ENCODE measurements around the gene TIMM17A. TPM values are rescaled to one million over a fixed set of nuclear protein-coding genes. Genes with fewer than 3 reads are reported as not detected.

TIMM17A gene
- total RNA-seq, result 10 to 100 TPM; 43.0 to 68.7 TPM

DNA sequence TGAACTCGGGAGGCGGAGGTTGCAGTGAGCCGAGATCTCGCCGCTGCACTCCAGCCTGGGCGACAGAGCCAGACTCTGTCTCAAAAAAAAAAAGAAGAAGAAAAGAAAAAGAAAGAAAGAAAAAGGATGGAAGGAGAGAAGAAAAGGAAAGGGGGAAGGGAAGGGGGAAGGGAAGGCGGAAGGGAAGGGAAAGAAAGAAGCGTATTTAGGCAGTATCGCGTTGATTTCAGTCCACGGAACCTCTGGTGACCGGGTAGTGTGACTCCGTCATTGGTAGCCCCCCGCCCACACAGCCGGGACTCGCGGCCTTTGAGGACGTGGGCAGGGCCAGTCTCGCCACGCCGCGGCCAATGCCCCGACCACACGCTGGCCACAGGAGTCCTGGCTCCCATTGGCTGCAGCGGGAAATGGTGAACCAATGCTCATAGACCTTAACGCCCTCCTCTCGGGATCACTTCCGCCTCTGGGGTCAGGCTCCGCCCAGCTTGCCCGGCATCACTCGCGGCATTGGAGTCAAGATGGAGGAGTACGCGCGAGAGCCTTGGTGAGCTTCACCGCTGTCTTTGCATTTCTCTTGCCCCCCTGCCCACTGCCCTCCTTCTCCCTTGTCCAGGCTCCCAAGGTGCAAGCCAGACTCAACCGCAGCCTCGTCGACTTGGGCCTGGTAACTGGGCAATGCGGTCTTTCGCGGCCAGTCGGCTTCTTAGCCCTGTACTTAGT is at the start of gene TIMM17A:
Gene TIMM17A, plus strand, starts transcription at position 495 of the 720 bp plus-strand sequence. Its CDS starts 24 bp downstream, at position 519.
- Mint-ChIP-seq H3K9me3 (ENCODE audit: low read depth) (no peaks in the 10 kb centered on the region), H3K27ac (peak within 1 kb of the TSS; percentile 94), H3K36me3 (peaks cover 12% of the 10 kb centered on the region), H3K27me3 (peaks cover 3% of the 10 kb centered on the region), H3K4me3 (peak within 1 kb of the TSS; percentile 97), H3K4me1 (peaks cover 17% of the 10 kb centered on the region)
- CTCF ChIA-PET, result interaction anchor here (0.6 to 3.1 kb wide), 10 partner anchors 10 to 442 kb away, joined by 3 to 28 read pairs (median 4); partner anchors contain the start of gene PTPN7
- DNase-seq, result peak; percentile 98
- ATAC-seq, result peak; percentile 99

DNA sequence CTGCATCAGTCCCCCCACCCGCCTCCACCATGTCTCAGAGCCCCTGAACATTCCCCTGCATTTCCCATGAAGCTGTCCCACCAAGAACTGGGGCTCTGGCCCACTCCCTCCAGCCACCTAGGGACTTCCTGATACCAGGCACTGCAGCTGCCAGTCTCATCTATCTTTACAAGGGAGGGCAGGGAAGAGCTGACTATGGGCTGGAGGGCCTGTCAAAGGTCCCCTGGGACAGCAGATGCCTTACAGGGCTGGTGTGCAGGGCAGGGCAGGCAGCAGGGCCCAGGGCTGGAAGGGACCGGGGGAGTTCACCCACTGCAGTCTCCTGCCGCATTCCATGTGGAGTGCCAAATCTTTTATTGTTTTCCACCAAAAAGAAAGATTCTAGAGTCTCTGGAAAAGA is 49.0 kb upstream of the TIMM17A start:
- ATAC-seq (no peak), DNase-seq (no peak)
- Mint-ChIP-seq H3K27ac (no peak overlapping the region), H3K9me3 (ENCODE audit: low read depth) (no peaks in the 10 kb centered on the region), H3K4me3 (no peak overlapping the region), H3K27me3 (peaks cover 21% of the 10 kb centered on the region), H3K36me3 (no peaks in the 10 kb centered on the region), H3K4me1 (peaks cover 16% of the 10 kb centered on the region)
- CTCF ChIA-PET, result interaction anchor here (1.3 to 4.1 kb wide), 2 partner anchors 11 to 93 kb away, joined by 5 to 18 read pairs; no protein-coding TSS in a partner anchor

DNA sequence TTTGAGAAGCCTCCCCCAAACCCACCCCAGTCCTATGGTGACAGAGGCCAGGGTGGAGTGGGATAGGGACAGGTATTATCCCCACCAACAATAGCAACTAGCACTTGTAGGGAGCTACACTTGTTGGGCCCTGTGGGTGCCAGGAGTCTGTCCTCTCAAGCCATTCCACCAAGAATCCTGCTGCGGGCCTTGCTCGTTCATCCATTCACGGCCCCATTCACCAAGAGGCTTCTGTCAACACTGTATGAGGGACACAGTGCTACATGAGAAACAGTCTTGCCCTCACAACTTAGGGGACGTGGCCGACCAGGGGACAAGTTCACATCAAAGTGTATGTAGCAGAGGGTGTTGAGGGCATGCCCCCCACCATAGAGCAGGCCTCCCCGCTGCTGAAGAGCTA is 47.7 kb upstream of the TIMM17A start:
- no peaks in the 10 kb centered on the region for H3K36me3 Mint-ChIP-seq
- ATAC-seq (no peak), DNase-seq (no peak)
- CTCF ChIA-PET, result interaction anchor here (1.1 kb wide), 1 partner anchor 65 kb away, joined by 3 read pairs; no protein-coding TSS in a partner anchor
- H3K27ac Mint-ChIP-seq, result no peak overlapping the region
- no peak overlapping the region for H3K4me3 Mint-ChIP-seq
- H3K27me3 Mint-ChIP-seq, result peaks cover 21% of the 10 kb centered on the region
- no peaks in the 10 kb centered on the region for H3K9me3 Mint-ChIP-seq (ENCODE audit: low read depth)
- peaks cover 16% of the 10 kb centered on the region for H3K4me1 Mint-ChIP-seq

DNA sequence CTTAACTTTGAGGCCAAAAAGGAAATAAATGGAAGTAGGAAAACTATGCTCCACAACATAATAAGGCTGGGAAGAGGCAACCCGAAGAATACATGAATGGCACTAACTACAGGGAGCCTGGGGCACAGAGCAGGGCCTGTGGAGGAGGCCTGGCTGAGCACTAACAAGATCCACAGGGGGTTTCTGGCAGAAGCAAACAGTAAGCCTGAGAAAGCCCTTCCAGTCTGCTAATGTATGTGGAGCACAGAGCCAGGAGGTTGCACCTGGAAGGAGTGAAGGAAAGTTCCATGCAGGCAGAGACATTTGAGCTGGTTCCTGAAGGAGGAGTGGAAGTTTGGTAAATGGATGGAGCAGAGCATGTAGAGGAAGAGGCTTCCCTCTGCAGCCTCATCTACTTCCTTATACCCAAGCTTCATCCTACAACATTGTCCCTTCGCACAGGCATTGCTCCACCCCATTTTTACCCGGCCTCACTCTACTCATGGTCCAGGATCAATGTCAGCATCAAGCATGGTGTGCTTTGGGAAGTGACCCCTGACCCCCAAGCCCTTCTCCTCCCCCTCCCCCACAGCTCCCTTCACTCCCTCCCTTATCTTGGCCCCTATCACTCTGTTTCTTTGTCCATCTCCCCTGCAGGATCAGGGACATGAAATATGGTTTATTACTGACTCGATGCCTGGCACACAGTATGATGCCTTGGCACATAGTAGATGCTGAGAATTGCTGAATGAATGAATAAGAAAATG is 43.3 kb upstream of the TIMM17A start:
- no peaks in the 10 kb centered on the region for H3K36me3 Mint-ChIP-seq
- H3K27ac Mint-ChIP-seq, result no peak overlapping the region
- DNase-seq (no peak), ATAC-seq (no peak)
- no peak overlapping the region for H3K4me3 Mint-ChIP-seq
- H3K4me1 Mint-ChIP-seq, result peaks cover 8% of the 10 kb centered on the region
- H3K27me3 Mint-ChIP-seq, result peaks cover 34% of the 10 kb centered on the region
- no peaks in the 10 kb centered on the region for H3K9me3 Mint-ChIP-seq (ENCODE audit: low read depth)
- CTCF ChIA-PET, result interaction anchor here (2.4 kb wide), 1 partner anchor 16 kb away, joined by 9 read pairs; no protein-coding TSS in a partner anchor

DNA sequence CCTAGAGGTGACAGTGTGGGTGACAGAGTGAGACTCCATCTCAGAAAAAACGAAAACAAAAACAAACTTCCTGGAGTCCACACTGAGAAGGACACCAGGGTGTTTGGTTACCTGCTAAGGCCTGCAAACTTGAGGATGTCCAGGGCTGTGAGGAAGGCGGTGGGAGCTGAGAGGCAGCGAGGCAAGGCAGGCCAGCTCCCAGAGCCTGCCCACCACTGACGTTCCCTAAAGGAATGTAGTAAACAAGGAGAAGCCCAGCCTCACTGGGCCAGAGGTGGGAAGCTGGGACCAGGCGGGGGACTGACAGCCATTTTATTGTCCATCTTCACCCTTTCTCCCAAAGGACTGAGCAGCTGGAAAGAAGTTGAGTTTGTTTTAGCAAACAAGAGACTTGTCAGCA is 42.5 kb upstream of the TIMM17A start:
- DNase-seq (no peak), ATAC-seq (no peak)
- Mint-ChIP-seq H3K27ac (no peak overlapping the region), H3K36me3 (no peaks in the 10 kb centered on the region), H3K4me1 (peaks cover 8% of the 10 kb centered on the region), H3K27me3 (peaks cover 38% of the 10 kb centered on the region), H3K9me3 (ENCODE audit: low read depth) (no peaks in the 10 kb centered on the region), H3K4me3 (no peak overlapping the region)
- CTCF ChIA-PET, result interaction anchor here (1.2 to 2.4 kb wide), 2 partner anchors 17 to 203 kb away, joined by 3 to 9 read pairs; no protein-coding TSS in a partner anchor

DNA sequence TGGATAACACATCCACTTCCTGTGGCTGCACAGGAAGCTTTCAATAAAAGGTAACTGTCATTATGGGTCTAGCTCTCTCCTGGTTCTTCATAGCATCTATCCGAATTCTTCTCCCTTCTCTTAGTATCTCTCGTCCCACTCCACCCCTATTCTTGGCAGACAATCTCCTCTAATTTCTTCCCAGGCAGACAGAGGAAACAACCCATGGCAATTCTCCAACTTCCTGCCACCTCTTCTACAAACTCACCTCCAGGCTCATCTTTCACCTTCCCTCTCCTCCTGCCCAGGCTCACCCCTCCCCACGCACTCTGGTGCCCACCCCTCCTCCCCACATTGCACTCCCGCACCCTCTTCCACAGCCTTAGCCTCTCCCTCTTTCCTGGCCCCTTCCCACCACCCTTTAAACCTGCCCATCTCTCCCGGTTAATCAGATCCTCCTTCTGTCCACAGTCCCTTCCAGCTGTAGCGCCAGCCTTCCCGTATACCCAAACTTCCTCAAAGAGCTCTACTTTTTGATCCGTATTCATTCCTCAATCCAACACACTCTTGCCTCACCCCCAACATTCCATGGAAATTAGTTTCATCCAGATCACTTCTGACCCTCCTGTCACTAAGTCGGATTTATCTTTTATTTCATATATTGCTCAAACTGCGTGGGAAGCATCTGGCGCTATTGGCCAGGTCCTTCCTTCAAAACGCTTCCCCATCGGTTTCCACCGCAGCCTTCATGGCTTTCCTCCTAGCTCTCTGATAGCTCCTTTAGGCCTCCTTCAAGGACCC is 40.7 kb upstream of the TIMM17A start:
- no peak overlapping the region for H3K27ac Mint-ChIP-seq

DNA sequence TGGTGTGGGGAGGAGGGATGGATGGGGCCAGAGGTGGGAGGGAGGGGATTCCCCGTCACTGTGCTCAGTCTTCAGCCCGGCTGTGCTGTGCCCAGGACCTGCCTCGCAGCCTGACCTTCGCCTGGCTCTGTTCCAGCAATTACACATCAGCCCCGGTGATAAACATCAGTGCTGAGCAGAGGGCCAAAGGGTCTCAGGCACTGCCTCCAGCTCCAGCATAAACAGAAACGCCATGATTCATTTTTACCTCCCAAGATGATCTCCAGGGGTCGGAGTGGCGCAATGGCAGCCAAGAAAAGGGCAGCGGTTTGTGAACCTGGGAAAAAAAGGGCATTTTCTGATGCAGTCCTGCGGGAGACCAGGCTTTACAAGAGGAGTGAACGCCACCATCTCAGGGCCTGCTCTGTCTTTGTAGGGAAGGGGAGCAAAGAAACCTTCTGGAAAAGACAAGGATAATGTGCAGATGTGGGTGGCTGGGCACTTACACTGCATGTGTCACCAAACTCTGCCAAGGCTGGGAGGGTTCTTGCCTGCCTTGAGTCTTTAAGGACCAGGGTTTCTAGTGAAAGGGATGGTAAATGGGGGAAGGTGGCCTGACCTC is 38.6 kb upstream of the TIMM17A start:
- Mint-ChIP-seq H3K4me1 (peaks cover 8% of the 10 kb centered on the region), H3K27me3 (peaks cover 44% of the 10 kb centered on the region), H3K36me3 (no peaks in the 10 kb centered on the region), H3K27ac (no peak overlapping the region), H3K4me3 (no peak overlapping the region), H3K9me3 (ENCODE audit: low read depth) (no peaks in the 10 kb centered on the region)
- no peak for DNase-seq
- CTCF ChIA-PET, result interaction anchor here (0.8 to 1.0 kb wide), 2 partner anchors 21 to 83 kb away, joined by 3 read pairs; no protein-coding TSS in a partner anchor
- ATAC-seq, result peak; percentile 49

More for the DNA sequence above, 40.7 kb upstream of the TIMM17A start:
- no peaks in the 10 kb centered on the region for H3K9me3 Mint-ChIP-seq (ENCODE audit: low read depth)
- peaks cover 8% of the 10 kb centered on the region for H3K4me1 Mint-ChIP-seq
- ATAC-seq (no peak), DNase-seq (no peak)
- H3K27me3 Mint-ChIP-seq, result peaks cover 45% of the 10 kb centered on the region
- no peaks in the 10 kb centered on the region for H3K36me3 Mint-ChIP-seq
- CTCF ChIA-PET, result no interaction called here
- H3K4me3 Mint-ChIP-seq, result no peak overlapping the region

DNA sequence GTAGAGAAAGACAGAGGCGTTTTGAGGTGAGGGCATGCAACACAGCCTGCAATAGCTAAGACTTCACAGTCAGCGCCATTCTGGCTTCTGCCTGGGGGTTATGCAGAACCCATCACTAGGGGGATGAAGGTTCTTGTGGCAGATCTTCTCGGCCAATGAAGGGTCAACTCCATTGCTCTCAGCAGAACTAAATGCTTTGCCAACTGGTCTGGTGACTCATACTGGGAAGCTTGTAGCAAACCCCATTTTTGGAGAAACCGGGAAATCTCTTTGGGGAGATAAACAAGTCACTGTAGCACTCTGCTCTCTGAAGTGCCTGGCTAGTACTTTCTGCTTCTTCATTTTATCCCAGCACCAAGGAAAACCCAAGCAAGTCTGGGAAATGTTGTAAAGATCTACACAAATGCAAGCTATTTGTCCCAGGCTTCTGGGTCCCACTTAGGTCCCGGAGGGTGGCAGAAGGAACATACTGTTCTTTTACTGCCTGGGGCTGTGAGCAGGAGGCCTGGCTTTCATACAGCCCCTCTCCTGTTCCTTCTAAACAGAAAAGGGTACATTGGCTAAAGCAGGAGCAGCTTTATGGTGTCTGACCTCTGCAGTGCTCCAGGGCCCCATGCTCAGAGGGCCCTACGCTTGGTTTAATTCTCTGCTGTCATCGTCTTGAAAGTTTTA is 37.8 kb upstream of the TIMM17A start:
- CTCF ChIA-PET, result interaction anchor here (0.9 to 1.0 kb wide), 2 partner anchors 21 to 83 kb away, joined by 3 read pairs; no protein-coding TSS in a partner anchor
- H3K9me3 Mint-ChIP-seq (ENCODE audit: low read depth), result no peaks in the 10 kb centered on the region
- no peak overlapping the region for H3K4me3 Mint-ChIP-seq
- ATAC-seq (no peak), DNase-seq (no peak)
- H3K27me3 Mint-ChIP-seq, result peaks cover 48% of the 10 kb centered on the region
- H3K27ac Mint-ChIP-seq, result no peak overlapping the region
- peaks cover 8% of the 10 kb centered on the region for H3K4me1 Mint-ChIP-seq
- no peaks in the 10 kb centered on the region for H3K36me3 Mint-ChIP-seq

DNA sequence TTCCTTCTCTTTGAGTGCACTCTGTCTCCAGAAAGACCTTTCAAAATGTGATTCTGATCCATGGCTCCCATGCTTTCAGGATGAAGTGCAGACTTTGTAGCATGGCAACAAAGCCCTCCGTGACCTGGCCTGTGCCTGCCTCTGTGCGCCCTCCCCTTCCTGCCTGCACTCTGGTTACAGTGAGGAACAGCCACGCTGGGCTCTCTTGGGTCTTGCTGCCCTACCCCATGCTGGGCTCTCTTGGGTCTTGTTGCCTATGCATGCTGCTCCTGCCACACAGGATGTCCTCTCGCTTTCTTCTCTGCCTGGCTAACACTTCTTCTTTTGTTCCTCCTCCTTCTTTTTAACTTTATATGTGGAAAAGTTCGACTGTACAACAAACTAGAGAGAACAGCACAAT is 37.0 kb upstream of the TIMM17A start:
- Mint-ChIP-seq H3K27me3 (peaks cover 51% of the 10 kb centered on the region), H3K36me3 (no peaks in the 10 kb centered on the region), H3K4me1 (peaks cover 8% of the 10 kb centered on the region), H3K4me3 (no peak overlapping the region), H3K9me3 (ENCODE audit: low read depth) (no peaks in the 10 kb centered on the region), H3K27ac (no peak overlapping the region)
- no peak for DNase-seq
- no peak for ATAC-seq
- CTCF ChIA-PET, result interaction anchor here (1.2 kb wide), 1 partner anchor 81 kb away, joined by 3 read pairs; no protein-coding TSS in a partner anchor

DNA sequence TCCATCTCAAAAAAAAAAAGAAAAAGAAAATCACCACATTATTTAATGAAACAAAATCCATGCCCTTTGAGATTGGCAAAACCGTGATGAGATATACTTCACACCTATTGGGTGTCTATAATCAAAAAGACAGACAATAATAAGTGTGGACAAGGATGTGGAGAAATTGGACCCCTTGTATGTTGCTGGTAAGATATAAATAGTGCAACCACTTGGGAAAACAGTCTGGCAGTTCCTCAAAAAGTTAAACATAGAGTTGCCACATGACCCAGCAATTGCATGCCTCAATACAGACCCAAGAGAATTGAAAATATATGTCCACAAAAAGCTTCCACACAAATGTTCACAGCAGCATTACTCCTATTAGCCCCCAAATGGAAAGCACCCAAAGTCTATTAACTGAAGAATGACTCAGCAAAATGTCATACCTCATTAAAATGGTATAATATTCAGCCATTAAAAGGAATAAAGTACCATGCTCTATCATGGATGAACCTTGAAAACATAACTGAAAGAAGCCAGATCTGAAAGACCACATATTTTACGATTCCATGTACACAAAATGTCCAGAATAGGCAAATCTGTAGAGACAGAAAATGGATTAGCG is 33.2 kb upstream of the TIMM17A start:
- no peaks in the 10 kb centered on the region for H3K4me1 Mint-ChIP-seq
- no peak for DNase-seq
- H3K36me3 Mint-ChIP-seq, result no peaks in the 10 kb centered on the region
- H3K27me3 Mint-ChIP-seq, result peaks cover 50% of the 10 kb centered on the region
- CTCF ChIA-PET, result no interaction called here
- no peaks in the 10 kb centered on the region for H3K9me3 Mint-ChIP-seq (ENCODE audit: low read depth)
- no peak overlapping the region for H3K27ac Mint-ChIP-seq
- H3K4me3 Mint-ChIP-seq, result no peak overlapping the region
- ATAC-seq, result no peak

DNA sequence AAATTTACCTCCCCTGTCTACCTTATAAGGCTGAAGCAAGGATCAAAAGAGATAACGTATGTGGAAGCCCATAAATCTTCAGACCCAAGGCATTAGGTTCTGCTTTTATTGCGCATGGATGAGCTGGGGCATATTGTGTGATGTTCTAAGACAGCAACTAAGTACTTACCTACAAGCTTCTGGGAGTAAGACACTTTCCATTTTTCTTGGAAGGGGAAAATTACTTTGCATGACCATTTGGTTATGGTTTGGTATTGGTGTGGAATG is 30.1 kb upstream of the TIMM17A start:
- H3K27ac Mint-ChIP-seq, result no peak overlapping the region
- CTCF ChIA-PET, result interaction anchor here (1.6 kb wide), 1 partner anchor 29 kb away, joined by 10 read pairs; no protein-coding TSS in a partner anchor
- DNase-seq (no peak), ATAC-seq (no peak)
- H3K4me1 Mint-ChIP-seq, result no peaks in the 10 kb centered on the region
- H3K27me3 Mint-ChIP-seq, result peaks cover 36% of the 10 kb centered on the region
- no peaks in the 10 kb centered on the region for H3K36me3 Mint-ChIP-seq
- no peaks in the 10 kb centered on the region for H3K9me3 Mint-ChIP-seq (ENCODE audit: low read depth)
- H3K4me3 Mint-ChIP-seq, result no peak overlapping the region

DNA sequence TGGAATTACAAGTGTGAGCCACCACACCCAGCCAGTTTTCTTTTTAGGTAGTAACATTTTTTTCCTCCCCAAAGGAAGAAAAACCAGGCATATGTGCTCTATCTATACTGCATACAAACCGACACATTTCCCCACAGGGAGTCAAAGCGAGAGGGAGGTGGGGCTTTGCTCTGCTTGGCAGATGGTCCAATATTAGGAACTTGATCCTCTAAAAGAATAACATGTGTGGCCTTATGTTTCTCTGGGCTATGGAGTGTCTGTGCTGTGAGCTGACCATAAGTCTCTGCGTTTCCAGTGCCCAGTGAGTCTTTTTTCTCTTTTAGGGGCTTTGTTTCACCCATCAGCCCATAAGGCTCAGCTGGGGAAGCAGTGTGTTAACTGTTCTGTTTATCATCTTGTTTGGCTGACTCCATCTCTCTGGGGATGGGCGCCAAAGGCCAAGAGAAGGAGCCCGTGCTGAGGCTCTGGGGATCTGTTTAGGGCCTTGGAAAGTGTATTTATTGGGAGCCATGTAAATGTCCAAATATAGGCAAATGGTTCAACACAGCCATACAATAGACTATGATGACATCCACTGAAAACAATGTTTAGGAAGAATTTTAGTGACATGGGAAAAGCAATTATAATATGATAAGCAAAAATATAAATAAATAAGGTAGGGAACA is 29.2 kb upstream of the TIMM17A start:
- Mint-ChIP-seq H3K4me3 (no peak overlapping the region), H3K27me3 (peaks cover 34% of the 10 kb centered on the region), H3K9me3 (ENCODE audit: low read depth) (no peaks in the 10 kb centered on the region), H3K27ac (no peak overlapping the region), H3K36me3 (no peaks in the 10 kb centered on the region), H3K4me1 (no peaks in the 10 kb centered on the region)
- ATAC-seq, result no peak
- CTCF ChIA-PET, result interaction anchor here (0.7 to 1.6 kb wide), 2 partner anchors 30 to 856 kb away, joined by 3 to 10 read pairs; no protein-coding TSS in a partner anchor
- no peak for DNase-seq
